IgD-negative memory B cell (primary cell): ENCODE data around the gene CCM2. TPM values are rescaled to one million over a fixed set of nuclear protein-coding genes. Genes with fewer than 3 reads are reported as not detected.

Experiments
- H3K27ac Mint-ChIP-seq, 3 donors: one replicate each; pipeline ENCODE4 v1.8.0; 2020 to 2022; ENCODE audit warnings: mild to moderate bottlenecking in 3 of 3, mixed read lengths in 3 of 3, moderate library complexity in 1 of 3
- H3K27me3 Mint-ChIP-seq: one replicate; pipeline ENCODE4 v1.8.0; 2021; ENCODE audit warnings: mixed read lengths
- H3K36me3 Mint-ChIP-seq: one replicate; pipeline ENCODE4 v1.8.0; 2020; ENCODE audit warnings: mild to moderate bottlenecking, mixed read lengths
- H3K4me1 Mint-ChIP-seq, 3 donors: one replicate each; pipeline ENCODE4 v1.8.0; 2020 to 2022; ENCODE audit warnings: mixed read lengths in 3 of 3, mild to moderate bottlenecking in 1 of 3
- H3K4me3 Mint-ChIP-seq, 4 donors: one replicate each; pipeline ENCODE4 v1.8.0; 2020 to 2022; ENCODE audit warnings: mild to moderate bottlenecking in 4 of 4, mixed read lengths in 4 of 4, moderate library complexity in 3 of 4
- H3K9me3 Mint-ChIP-seq, 3 donors: one replicate each; pipeline ENCODE4 v1.8.0; 2020 to 2021; ENCODE audit warnings: mixed read lengths in 3 of 3, mild to moderate bottlenecking in 1 of 3
- polyA plus RNA-seq: library from polyadenylated mRNA; unstranded; fragments of 300-500 nt; fragmentation: Illumina TruSeq; gene quantifications from one replicate; pipeline ENCODE4 v1.2.3, GENCODE V29; 2021

Gene CCM2
- polyA plus RNA-seq, result 81.8 TPM

DNA sequence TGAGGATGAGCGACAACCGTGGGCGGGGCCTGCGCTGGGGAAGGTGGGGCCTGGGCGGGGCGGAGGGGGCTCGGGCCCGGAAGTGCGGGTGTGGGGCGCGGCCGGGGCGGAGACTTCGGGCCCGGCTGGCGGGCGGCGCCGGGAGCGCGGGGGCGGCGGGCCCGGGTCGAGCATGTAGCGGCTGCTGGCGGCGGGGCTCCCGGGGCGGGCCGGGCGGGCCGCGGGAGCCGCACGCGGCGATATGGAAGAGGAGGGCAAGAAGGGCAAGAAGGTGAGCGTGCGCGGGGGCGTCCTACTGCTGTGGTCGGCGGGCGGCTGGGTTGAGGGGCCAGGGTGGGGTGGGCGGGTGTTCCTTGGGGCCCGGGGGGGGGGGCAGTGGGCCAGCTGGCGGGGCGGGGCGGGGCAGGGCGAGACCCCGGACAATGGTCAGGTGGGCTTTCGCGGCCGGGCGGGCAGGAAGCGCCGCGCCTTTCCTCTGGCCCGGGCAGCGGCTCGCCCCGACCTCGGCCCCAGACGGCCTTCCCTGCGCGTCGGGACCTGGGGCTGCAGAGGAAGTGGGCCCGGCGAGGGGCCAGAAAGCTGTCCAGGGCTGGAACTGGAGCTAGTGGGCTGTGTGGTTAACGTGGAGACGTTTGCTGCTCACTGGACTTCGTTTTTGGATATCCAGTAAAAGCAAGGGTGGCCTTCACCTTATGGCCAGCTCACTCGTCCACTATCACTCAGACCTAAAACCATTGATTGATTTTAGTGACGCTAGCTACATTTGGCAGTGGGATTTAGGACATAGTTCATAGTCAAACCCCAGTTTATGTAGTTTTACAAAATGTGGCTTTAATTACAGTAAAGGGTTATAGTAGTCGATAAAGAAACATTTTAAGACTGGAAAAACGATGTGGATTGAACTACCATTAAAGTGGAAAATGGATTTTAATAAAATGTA, at the start of gene CCM2:
CCM2 (plus strand) TSS at position 109 of the 940 bp plus-strand sequence; CDS start at position 242, 133 bp downstream.
- H3K4me1 Mint-ChIP-seq, result peaks cover 24 to 42% (median 35%) of the 10 kb centered on the region in 3 donors
- no peaks in the 10 kb centered on the region for H3K9me3 Mint-ChIP-seq
- peaks cover 4% of the 10 kb centered on the region for H3K36me3 Mint-ChIP-seq
- H3K27ac Mint-ChIP-seq, result peak within 1 kb of the TSS; percentile 72 to 96 (median 89)
- H3K27me3 Mint-ChIP-seq, result no peaks in the 10 kb centered on the region
- peak within 1 kb of the TSS; percentile 96 to 99 (median 98) for H3K4me3 Mint-ChIP-seq

DNA sequence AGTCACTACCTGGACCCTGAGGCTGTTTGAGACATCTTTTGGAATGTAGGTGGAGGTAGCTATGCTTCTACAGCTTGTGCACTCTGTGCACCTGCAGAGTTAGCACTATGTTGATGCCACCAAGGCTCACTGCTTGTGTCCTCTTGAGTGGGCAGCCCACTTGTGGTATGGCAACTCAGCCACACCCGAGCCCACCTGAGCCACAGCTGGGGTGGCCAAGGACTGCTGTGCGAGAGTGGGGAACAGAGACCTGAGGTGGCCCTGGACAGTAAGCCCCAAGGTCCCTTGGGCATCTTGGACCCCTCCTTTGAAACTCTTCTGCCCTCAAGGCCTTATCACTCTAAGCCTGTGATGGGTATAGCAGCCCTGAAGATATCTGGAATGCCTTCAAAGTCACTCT, 46.8 kb upstream of the CCM2 start:
- H3K27me3 Mint-ChIP-seq, result peaks cover 8% of the 10 kb centered on the region
- H3K36me3 Mint-ChIP-seq, result no peaks in the 10 kb centered on the region
- H3K4me1 Mint-ChIP-seq, result peaks cover 0 to 2% (median 0%) of the 10 kb centered on the region in 3 donors
- H3K27ac Mint-ChIP-seq, result no peak overlapping the region
- no peak overlapping the region for H3K4me3 Mint-ChIP-seq
- H3K9me3 Mint-ChIP-seq, result no peaks in the 10 kb centered on the region

DNA sequence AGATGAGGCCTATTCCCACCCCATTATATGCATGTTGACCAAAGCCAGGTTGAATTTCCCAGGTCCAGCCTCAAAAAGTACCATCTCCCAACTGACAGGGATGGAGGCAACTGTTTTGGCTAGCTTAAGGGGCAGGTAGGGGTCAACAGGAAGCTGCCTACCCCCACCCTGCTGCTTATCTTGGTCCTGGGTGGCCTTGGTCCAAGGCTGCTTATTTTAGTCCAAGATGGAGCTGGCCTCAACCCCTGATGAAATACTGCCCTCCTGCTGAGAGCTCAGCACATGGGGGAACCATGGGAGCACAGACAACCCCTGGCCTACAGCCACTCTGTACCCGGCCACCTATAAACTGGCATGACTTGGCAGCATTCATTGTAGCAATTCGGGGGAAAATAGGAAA, 44.3 kb upstream of the CCM2 start:
- Mint-ChIP-seq H3K27ac (no peak overlapping the region), H3K4me1 (peaks cover 3 to 16% (median 6%) of the 10 kb centered on the region in 3 donors), H3K27me3 (peaks cover 4% of the 10 kb centered on the region), H3K9me3 (no peaks in the 10 kb centered on the region), H3K4me3 (no peak overlapping the region), H3K36me3 (peaks cover 1% of the 10 kb centered on the region)

DNA sequence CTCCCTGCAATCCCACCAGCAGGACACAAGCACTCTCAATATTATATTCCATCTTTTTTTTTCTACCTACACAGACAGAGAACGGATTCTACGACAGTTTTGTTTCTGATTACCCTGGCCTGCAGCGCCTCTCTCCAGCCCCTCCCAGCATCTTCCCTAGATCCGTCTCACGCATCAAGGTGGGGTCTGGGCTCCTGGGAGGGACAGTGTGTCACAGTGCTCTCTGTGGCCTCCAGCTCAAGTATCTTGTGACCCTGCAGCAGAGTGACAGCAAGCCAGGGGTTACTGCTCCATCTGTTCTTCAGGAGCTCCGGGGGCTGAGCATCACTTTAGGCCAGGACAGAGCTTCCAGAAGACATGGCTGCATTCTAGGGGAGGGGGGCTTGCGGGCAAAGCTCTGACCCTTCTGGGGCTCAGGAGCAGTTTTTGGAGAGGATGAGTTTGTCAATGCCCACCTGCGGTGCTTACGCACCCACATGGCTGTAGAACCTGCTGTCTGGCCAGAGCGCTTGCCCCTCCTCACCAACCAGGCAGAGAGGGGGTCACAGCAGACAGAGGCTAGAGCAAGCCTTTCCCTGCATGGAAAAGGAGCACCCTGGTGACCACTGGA, 43.7 kb upstream of the CCM2 start:
- no peak overlapping the region for H3K27ac Mint-ChIP-seq
- H3K4me3 Mint-ChIP-seq, result no peak overlapping the region
- peaks cover 1% of the 10 kb centered on the region for H3K36me3 Mint-ChIP-seq
- H3K9me3 Mint-ChIP-seq, result no peaks in the 10 kb centered on the region
- peaks cover 4% of the 10 kb centered on the region for H3K27me3 Mint-ChIP-seq
- H3K4me1 Mint-ChIP-seq, result peaks cover 3 to 16% (median 6%) of the 10 kb centered on the region in 3 donors

DNA sequence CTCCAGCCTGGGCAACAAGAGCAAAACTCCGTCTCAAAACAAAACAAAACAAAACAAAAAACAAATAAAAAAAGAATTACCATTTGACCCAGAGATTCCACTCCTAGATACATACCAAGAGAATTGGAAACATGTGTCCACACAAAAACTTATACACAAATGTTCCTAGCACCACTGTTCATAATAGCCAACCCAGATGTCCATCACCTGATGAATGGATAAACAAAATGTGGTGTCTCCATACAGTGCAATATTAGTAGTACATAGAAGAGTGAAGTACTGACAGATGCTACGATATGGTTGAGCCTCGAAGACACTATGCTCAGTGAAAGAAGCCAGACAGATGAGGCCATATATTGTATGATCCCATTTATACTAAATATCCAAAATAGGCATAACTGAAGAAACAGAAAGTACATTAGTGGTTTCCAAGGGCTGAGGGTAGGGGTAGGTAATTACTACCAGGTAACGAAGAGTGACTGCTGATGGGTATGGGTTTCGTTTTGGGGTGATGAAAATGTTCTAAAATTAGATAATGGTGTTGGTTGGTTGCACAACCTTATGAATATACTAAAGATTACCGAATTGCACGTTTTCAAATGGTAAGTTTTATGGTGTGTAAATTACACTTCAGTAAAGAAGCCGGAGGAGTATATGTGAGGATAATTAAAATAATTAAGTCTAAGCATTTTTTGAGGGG, 41.2 kb upstream of the CCM2 start:
- Mint-ChIP-seq H3K4me3 (peak overlapping the region in 1 of 4 donors; percentile 50), H3K27me3 (no peaks in the 10 kb centered on the region), H3K27ac (peak overlapping the region in 2 of 3 donors; percentile 3 to 86), H3K36me3 (peaks cover 1% of the 10 kb centered on the region), H3K4me1 (peaks cover 3 to 16% (median 6%) of the 10 kb centered on the region in 3 donors), H3K9me3 (no peaks in the 10 kb centered on the region)

DNA sequence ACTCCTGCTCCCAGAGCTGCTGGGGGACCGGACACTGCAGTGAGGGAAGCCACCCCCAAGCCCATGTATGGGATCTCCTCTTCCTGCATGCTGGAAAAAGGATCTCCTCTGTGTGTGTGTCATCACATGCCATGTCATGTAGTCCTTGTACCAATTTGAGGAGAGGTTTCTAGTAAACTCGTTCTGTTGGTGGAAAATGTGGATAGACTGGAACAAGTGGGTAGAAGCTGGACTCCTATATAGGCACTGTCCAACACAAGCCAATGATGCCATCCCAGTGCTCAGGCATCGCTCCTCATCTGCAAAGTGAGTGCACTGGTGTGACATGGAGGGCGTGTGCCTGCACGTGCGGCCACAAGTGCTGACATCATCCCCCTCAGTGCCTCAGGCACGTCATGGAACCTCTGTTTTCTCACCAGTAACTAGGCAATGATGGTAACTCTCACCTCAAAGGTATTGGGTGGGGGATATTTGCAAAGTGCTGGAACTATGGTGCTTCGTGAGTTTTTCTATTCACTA, 40.5 kb upstream of the CCM2 start:
- H3K27me3 Mint-ChIP-seq, result no peaks in the 10 kb centered on the region
- H3K4me1 Mint-ChIP-seq, result peaks cover 3 to 16% (median 6%) of the 10 kb centered on the region in 3 donors
- peak overlapping the region; percentile 29 to 93 (median 86) for H3K27ac Mint-ChIP-seq
- H3K4me3 Mint-ChIP-seq, result peak overlapping the region in 1 of 4 donors; percentile 6
- H3K36me3 Mint-ChIP-seq, result peaks cover 1% of the 10 kb centered on the region
- no peaks in the 10 kb centered on the region for H3K9me3 Mint-ChIP-seq

DNA sequence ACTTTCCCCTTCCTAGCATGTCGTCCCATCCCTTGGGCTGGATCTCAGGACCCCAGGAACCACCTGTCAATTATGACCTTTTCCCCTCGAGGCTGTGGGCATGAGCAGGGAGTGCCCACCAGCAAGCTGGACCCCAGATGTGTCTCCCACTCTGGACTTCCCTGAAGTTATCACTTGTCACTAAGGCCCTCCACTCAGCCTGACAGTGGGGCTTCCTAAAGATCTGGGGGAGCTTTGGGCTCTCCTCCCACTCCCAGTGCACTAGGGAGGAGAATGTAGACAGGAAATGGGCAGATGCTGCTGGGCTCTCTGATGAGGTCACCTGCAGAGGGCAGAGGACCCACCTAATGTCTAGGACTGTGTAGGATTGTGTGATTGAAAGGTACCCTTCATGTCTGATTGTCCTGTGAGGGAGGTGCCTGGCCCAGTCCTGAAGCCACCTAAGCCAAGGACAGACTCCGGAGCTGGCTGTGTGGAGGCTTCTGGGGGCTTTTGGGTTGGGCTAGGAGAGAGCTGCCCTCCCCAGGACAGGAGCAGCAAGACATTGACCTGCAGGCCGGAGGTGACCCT, 39.9 kb upstream of the CCM2 start:
- H3K36me3 Mint-ChIP-seq, result peaks cover 1% of the 10 kb centered on the region
- peaks cover 3 to 16% (median 6%) of the 10 kb centered on the region in 3 donors for H3K4me1 Mint-ChIP-seq
- H3K4me3 Mint-ChIP-seq, result peak overlapping the region in 1 of 4 donors; percentile 6
- no peaks in the 10 kb centered on the region for H3K27me3 Mint-ChIP-seq
- H3K27ac Mint-ChIP-seq, result peak overlapping the region; percentile 29 to 93 (median 86)
- H3K9me3 Mint-ChIP-seq, result no peaks in the 10 kb centered on the region

DNA sequence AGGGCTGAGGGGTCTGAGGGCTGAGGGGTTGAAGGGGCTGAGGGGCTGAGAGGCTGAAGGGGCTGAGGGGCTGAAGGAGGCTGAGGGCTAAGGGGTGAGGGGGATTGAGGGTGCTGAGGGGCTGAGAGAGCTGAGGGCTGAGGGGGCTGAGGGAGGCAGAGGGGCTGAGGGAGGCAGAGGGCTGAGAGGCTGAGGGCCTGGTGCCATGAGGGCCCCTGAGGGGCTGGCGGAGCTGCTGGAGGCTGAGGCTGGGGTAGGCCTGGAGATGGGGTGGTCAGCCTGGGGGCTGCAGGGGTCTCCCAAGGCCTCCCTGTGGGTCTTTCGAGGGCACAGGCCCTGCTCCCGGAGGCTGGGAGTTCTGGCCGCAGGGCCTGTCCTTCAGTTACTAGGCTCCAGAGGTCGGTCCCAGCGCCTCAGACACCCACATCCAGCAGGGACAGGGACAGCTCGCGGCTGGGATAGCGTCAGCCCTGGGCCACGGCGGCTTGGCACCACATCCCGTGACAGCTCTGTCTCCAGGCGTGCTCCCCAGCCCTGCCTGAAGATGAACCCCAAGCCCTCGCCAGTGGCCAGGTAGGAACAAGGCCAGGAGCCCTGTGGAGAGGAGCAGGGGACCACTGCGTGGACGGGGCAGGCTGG, 38.0 kb upstream of the CCM2 start:
- H3K27me3 Mint-ChIP-seq, result no peaks in the 10 kb centered on the region
- H3K4me3 Mint-ChIP-seq, result no peak overlapping the region
- no peaks in the 10 kb centered on the region for H3K9me3 Mint-ChIP-seq
- peaks cover 1% of the 10 kb centered on the region for H3K36me3 Mint-ChIP-seq
- H3K4me1 Mint-ChIP-seq, result peaks cover 3 to 16% (median 6%) of the 10 kb centered on the region in 3 donors
- no peak overlapping the region for H3K27ac Mint-ChIP-seq

DNA sequence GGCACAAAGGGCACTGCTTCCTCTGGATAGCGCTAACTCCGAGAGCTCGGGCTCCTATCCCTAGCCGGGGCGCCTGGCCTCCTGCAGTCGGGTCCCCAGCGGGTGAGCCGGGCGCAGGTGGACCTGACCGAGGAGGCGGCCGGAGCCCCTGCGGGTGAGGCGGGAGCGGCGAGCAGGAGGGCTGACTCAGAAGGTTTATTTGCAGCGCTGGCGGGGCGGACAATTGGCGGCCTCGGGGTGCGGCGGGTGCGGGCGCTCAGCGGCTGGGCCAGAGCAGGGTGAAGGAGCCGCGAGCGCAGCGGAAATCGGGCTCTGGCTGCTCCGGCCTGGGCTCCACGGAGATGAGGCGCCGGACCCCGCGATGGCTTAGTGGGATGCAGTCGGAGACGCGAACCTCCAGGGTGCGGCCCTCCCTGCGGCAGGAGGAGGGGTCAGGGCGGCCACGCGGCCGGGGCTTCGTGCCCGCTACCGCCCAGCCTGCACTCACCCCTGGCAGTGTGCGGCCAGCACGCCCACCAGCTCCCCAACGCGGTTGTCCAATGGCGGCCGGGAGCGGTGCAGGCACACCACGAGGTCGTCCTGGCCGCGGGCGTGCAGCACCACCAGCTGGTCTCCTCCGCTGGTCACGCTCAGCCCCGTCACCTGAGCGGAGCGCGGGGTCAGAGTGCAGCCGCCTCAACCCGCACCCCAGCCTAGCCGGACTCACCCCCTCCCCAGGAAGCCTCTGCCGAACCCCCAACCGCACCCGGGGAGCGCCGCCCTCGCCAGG, 37.3 kb upstream of the CCM2 start:
- peaks cover 3 to 16% (median 6%) of the 10 kb centered on the region in 3 donors for H3K4me1 Mint-ChIP-seq
- peaks cover 1% of the 10 kb centered on the region for H3K36me3 Mint-ChIP-seq
- H3K9me3 Mint-ChIP-seq, result no peaks in the 10 kb centered on the region
- no peaks in the 10 kb centered on the region for H3K27me3 Mint-ChIP-seq
- no peak overlapping the region for H3K4me3 Mint-ChIP-seq
- no peak overlapping the region for H3K27ac Mint-ChIP-seq

DNA sequence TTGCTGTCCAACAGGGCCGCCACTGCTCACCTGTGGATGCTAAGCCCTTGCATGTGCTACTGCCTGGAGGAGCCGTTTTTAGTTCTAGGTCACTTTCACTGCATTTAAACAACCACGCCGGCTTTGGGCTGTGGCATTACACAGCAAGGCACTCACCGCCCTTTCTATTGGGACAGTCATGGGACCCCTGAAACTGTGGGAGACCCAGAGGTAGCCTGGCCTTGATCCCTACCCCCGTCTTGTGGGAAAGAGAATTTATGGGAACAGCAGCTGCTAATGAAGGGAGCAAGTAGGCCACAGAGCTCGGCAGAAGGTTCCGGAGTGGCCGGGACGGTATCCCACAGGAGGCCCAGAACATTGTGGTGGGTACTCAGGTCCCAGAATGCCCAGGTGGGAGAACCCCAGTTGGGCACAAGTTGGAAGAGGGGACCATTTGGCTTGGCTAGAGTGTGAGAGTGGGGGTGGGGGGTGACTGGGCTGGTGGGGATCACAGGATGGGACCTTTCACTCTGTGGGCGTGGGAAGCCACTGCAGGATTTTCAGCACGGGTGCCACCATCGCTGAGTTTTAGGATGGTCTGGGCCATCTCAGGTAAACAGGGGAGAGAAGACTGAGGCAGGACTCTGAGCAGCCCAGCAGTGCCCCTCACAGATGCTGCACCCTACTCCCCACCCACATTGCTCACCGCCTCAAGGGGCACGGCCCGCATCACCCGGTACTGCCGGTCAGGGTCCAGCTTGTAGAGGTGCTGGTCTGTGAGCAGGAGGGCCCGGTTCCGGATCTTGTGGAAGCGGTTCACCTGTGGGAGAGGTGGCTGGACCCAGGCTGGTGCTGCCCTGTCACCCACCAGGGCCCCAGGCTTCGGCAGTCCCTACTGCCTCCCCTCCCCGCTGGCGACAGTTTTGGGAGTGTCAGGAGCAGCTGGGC, 36.4 kb upstream of the CCM2 start:
- H3K27ac Mint-ChIP-seq, result peak overlapping the region in 2 of 3 donors; percentile 64
- no peaks in the 10 kb centered on the region for H3K27me3 Mint-ChIP-seq
- H3K36me3 Mint-ChIP-seq, result peaks cover 1% of the 10 kb centered on the region
- H3K4me1 Mint-ChIP-seq, result peaks cover 5 to 13% (median 9%) of the 10 kb centered on the region in 3 donors
- H3K9me3 Mint-ChIP-seq, result no peaks in the 10 kb centered on the region
- no peak overlapping the region for H3K4me3 Mint-ChIP-seq

DNA sequence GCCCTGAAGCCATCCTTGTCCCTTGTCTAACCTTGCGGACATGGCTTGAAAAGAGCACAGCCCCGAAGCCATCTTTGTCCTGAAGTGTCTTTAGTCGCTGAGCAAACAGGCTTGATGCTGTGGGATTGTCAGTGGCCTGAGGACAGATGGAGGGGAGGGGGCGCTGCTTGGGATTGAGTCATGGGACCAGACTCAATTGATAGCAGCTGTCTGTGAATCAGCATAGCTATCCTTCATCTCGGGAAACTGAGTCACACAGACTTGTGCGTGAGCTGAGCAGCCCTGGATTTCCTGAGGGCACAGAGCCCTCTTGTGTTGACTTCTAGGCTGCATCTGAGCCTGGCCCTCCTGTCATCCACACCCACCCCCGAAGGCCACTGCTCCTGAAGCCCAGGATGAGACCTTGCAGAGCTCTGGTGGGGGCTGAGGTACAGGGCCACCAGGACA, 35.6 kb upstream of the CCM2 start:
- H3K9me3 Mint-ChIP-seq, result no peaks in the 10 kb centered on the region
- H3K27ac Mint-ChIP-seq, result peak overlapping the region in 2 of 3 donors; percentile 64
- H3K4me1 Mint-ChIP-seq, result peaks cover 4 to 7% (median 4%) of the 10 kb centered on the region in 3 donors
- no peak overlapping the region for H3K4me3 Mint-ChIP-seq
- peaks cover 1% of the 10 kb centered on the region for H3K36me3 Mint-ChIP-seq
- no peaks in the 10 kb centered on the region for H3K27me3 Mint-ChIP-seq

DNA sequence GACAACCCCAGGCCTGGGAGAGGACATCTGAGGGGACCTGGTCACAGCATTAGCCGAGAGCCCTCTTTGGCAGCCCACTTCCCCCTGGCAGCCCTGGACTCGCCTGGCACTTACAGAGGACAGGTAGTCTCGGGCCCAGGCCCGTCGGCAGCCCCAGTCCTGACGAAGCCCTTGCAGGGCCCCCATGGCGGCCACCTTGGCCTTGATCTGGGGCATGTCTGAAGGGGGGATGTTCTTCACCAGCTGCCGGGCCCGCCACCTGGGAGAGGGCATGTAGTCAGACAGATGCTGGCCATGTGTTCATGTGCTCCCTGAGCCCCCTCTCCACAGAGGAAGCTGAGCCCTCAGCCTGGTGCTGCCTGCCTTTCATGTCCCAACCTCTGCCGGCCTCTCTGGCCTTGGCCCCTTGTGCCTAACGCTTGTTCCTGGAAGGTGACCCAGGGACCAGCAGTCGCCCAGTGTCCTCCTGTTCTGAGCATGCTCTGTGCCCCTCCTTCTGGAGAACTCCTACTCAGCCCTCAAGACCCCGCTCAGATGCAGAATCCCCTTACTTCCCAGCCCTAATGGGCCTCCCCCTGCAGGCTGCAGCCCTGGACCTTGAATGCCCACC, 35.1 kb upstream of the CCM2 start:
- no peaks in the 10 kb centered on the region for H3K9me3 Mint-ChIP-seq
- H3K36me3 Mint-ChIP-seq, result peaks cover 1% of the 10 kb centered on the region
- peak overlapping the region in 1 of 3 donors; percentile 64 for H3K27ac Mint-ChIP-seq
- peaks cover 2 to 4% (median 4%) of the 10 kb centered on the region in 3 donors for H3K4me1 Mint-ChIP-seq
- H3K27me3 Mint-ChIP-seq, result no peaks in the 10 kb centered on the region
- peak overlapping the region in 1 of 4 donors; percentile 70 for H3K4me3 Mint-ChIP-seq
